Measurements from ENCODE around the gene ANKRD53. TPM values are rescaled to one million over a fixed set of nuclear protein-coding genes. Genes with fewer than 3 reads are reported as not detected.

Gene ANKRD53
- polyA plus RNA-seq: 10 to 100 TPM in 1 of 3 donors, 1 to 10 TPM in 2; 5.5 to 31.9 (median 8.9) TPM

GRCh38 chr2:70978341-70979179 is at the start of gene ANKRD53:
TSS of gene ANKRD53 (plus strand) at chr2:70978630. CDS start at chr2:70978646, 16 bp downstream.
- WGBS, 3 donors: 1 to 2% (median 2%) methylated on average over 53 to 67 of the region's 67 CpGs
- H3K27ac ChIP-seq (ENCODE audit: low read depth, low read length): peak within 1 kb of the TSS; percentile 14

- 80 to 96% (median 86%) methylated on average over 4 of the region's 4 CpGs for WGBS, 3 donors
- H3K27ac ChIP-seq (ENCODE audit: low read depth, low read length): no peak overlapping the region
Observed at GRCh38 chr2:70930371-70931329, 47.8 kb upstream of the ANKRD53 start.

GRCh38 chr2:70931376-70932000 is 46.9 kb upstream of the ANKRD53 start:
- WGBS, 3 donors: 77% methylated on average over 9 of the region's 9 CpGs
- no peak overlapping the region for H3K27ac ChIP-seq (ENCODE audit: low read depth, low read length)

- 91 to 94% (median 92%) methylated on average over 21 of the region's 21 CpGs for WGBS, 3 donors
- H3K27ac ChIP-seq (ENCODE audit: low read depth, low read length): no peak overlapping the region
Observed at GRCh38 chr2:70932631-70933230, 45.7 kb upstream of the ANKRD53 start.

- WGBS, 3 donors: 86 to 95% (median 89%) methylated on average over 1 of the region's 1 CpG
- H3K27ac ChIP-seq (ENCODE audit: low read depth, low read length): no peak overlapping the region
Observed at GRCh38 chr2:70934981-70935380, 43.4 kb upstream of the ANKRD53 start.

- whole genome bisulfite sequencing, 3 donors: 51 to 67% (median 53%) methylated on average over 14 of the region's 14 CpGs
- H3K27ac ChIP-seq (ENCODE audit: low read depth, low read length): no peak within 1 kb of the TSS
Observed at GRCh38 chr2:70935468-70936164, 42.8 kb upstream of the ANKRD53 start, which contains the start of gene ATP6V1B1. TSS of gene ATP6V1B1 (plus strand) at chr2:70935900. CDS start at chr2:70935955, 55 bp downstream.

- 79 to 82% (median 82%) methylated on average over 10 of the region's 10 CpGs for WGBS, 3 donors
- no peak overlapping the region for H3K27ac ChIP-seq (ENCODE audit: low read depth, low read length)
Observed at GRCh38 chr2:70936165-70936978, 42.1 kb upstream of the ANKRD53 start.

GRCh38 chr2:70936979-70937811 is 41.2 kb upstream of the ANKRD53 start:
- WGBS, 3 donors: 66 to 85% (median 83%) methylated on average over 8 to 10 of the region's 10 CpGs
- H3K27ac ChIP-seq (ENCODE audit: low read depth, low read length): no peak overlapping the region

- WGBS, 3 donors: 72 to 76% (median 75%) methylated on average over 9 to 10 of the region's 10 CpGs
- no peak overlapping the region for H3K27ac ChIP-seq (ENCODE audit: low read depth, low read length)
Observed at GRCh38 chr2:70937866-70938585, 40.4 kb upstream of the ANKRD53 start.

- H3K27ac ChIP-seq (ENCODE audit: low read depth, low read length): no peak overlapping the region
- WGBS, 3 donors: 53 to 59% (median 54%) methylated on average over 3 of the region's 3 CpGs
Observed at GRCh38 chr2:70938586-70938950, 39.9 kb upstream of the ANKRD53 start.

- 42 to 53% (median 45%) methylated on average over 30 of the region's 30 CpGs for WGBS, 3 donors
Observed at GRCh38 chr2:70939001-70939838, 39.2 kb upstream of the ANKRD53 start.

GRCh38 chr2:70939839-70940580 is 38.4 kb upstream of the ANKRD53 start:
- no peak overlapping the region for H3K27ac ChIP-seq (ENCODE audit: low read depth, low read length)
- WGBS, 3 donors: 81 to 82% (median 81%) methylated on average over 9 to 10 of the region's 10 CpGs

More at GRCh38 chr2:70939001-70939838, 39.2 kb upstream of the ANKRD53 start:
- no peak overlapping the region for H3K27ac ChIP-seq (ENCODE audit: low read depth, low read length)

- 80 to 82% (median 80%) methylated on average over 6 of the region's 6 CpGs for WGBS, 3 donors
- no peak overlapping the region for H3K27ac ChIP-seq (ENCODE audit: low read depth, low read length)
Observed at GRCh38 chr2:70941186-70941585, 37.2 kb upstream of the ANKRD53 start.

- no peak overlapping the region for H3K27ac ChIP-seq (ENCODE audit: low read depth, low read length)
- WGBS, 3 donors: 76 to 81% (median 78%) methylated on average over 5 of the region's 5 CpGs
Observed at GRCh38 chr2:70941701-70942100, 36.7 kb upstream of the ANKRD53 start.

Data from adipose tissue (tissue), 3 donors.